HepG2 (cell line): Measurements from ENCODE around the gene MKX. TPM values are rescaled to one million over a fixed set of nuclear protein-coding genes. Genes with fewer than 3 reads are reported as not detected.
A peak's percentile ranks its signal among the peaks of the same experiment; 100 is the strongest.

Experiments used
- ATAC-seq: fragments of 200-7000 bp; cut with Tn5 transposase; 3 replicates; pipeline ENCODE4 v1.9.1; 2020; ENCODE audit warnings: mild to moderate bottlenecking, moderate library complexity
- BruUV-seq: library from RNA; stranded (reverse); fragments of 400-500 nt; replicated peaks from 2 replicates; lab custom pipeline; 2021; lab: Mats Ljungman, UMichigan
- CTCF ChIA-PET: fragments of 300-600 bp; formaldehyde crosslinking; extraction: SDS; loops from one replicate; lab custom pipeline; 2021; ENCODE audit warnings: low total read pairs, inconsistent platforms, low intra/inter-chr PET ratio; lab: Yijun Ruan, JAX
- POLR2A ChIA-PET: fragments of 350-600 bp; sonication (Branson Sonifier 250); formaldehyde crosslinking; loops from one replicate; lab custom pipeline; 2020; ENCODE audit warnings: antibody characterized with exemption, inconsistent platforms; lab: Yijun Ruan, JAX
- DNase-seq: peaks from one replicate; pipeline ENCODE4 v3.0.0-alpha.2; 2015; ENCODE audit warnings: low spot score
- FAIRE-seq: peaks from 3 replicates; lab custom pipeline; 2011; peaks lifted over from hg19 to GRCh38; lab: Jason Lieb, UNC
- H2AFZ ChIP-seq: one replicate; pipeline ENCODE4 v1.6.1; 2011; ENCODE audit warnings: low read length, inconsistent platforms
- H3K27ac ChIP-seq: fragments of 300-600 bp; 3 replicates; pipeline ENCODE4 v1.8.0; 2011; ENCODE audit warnings: mixed run types, mild to moderate bottlenecking, mixed read lengths, low read length, inconsistent platforms; ENCODE audit not compliant: insufficient read depth; ENCODE audit errors: extremely low read length
- H3K27me3 ChIP-seq, 2 experiments: fragments of 200-600 bp in 1 of 2; 2 replicates in 1 of 2; 3 replicates in 1 of 2; pipeline versions ENCODE4 v1.6.0 to v1.8.0; 2011; ENCODE audit warnings: low read length in 2 of 2, mild to moderate bottlenecking in 2 of 2, moderate library complexity in 2 of 2, inconsistent platforms in 1 of 2; ENCODE audit not compliant: insufficient read depth in 2 of 2, control insufficient read depth in 1 of 2
- H3K36me3 ChIP-seq, 2 experiments: fragments of 200-600 bp in 1 of 2; replicated peaks in 1 of 2; 2 replicates in 1 of 2; 3 replicates in 1 of 2; pipeline versions ENCODE4 v1.5.1 to v1.8.0; 2011; ENCODE audit warnings: low read length in 2 of 2, inconsistent platforms in 1 of 2; ENCODE audit not compliant: insufficient read depth in 2 of 2, control insufficient read depth in 1 of 2
- H3K4me1 ChIP-seq: 2 replicates; pipeline ENCODE4 v1.5.1; 2012; ENCODE audit warnings: low read length, inconsistent platforms; ENCODE audit not compliant: insufficient read depth
- H3K4me2 ChIP-seq: 2 replicates; pipeline ENCODE4 v1.6.0; 2011; ENCODE audit warnings: low read depth, low read length, inconsistent platforms
- H3K4me3 ChIP-seq, 3 experiments: fragments of 200-600 bp in 1 of 3; sonication (generic), shearing (Covaris generic) in 1 of 3; replicated peaks in 1 of 3; 2 replicates each; pipeline ENCODE4 v1.5.1; 2011 to 2016; ENCODE audit warnings: low read length in 3 of 3, inconsistent platforms in 2 of 3, low read depth in 2 of 3, mild to moderate bottlenecking in 2 of 3, control low read depth in 1 of 3, mixed read lengths in 1 of 3; ENCODE audit not compliant: insufficient read depth in 1 of 3
- H3K79me2 ChIP-seq: one replicate; pipeline ENCODE4 v1.6.1; 2011; ENCODE audit warnings: low read length, inconsistent platforms; ENCODE audit not compliant: insufficient read depth
- H3K9ac ChIP-seq: 2 replicates; pipeline ENCODE4 v1.6.0; 2011; ENCODE audit warnings: mild to moderate bottlenecking, low read depth, low read length, inconsistent platforms; ENCODE audit not compliant: insufficient read depth
- H3K9me3 ChIP-seq: 2 replicates; pipeline ENCODE4 v1.5.1; 2012; ENCODE audit warnings: mild to moderate bottlenecking, low read length
- H4K20me1 ChIP-seq: 2 replicates; pipeline ENCODE4 v1.6.0; 2011; ENCODE audit warnings: inconsistent platforms, mild to moderate bottlenecking, low read length, moderate library complexity; ENCODE audit not compliant: insufficient read depth
- ARID2 ChIP-seq: sonication (generic); formaldehyde crosslinking; IDR thresholded peaks from 2 replicates; pipeline ENCODE4 v1.8.1; 2022; ENCODE audit warnings: mild to moderate bottlenecking, missing genetic modification reagents, borderline replicate concordance
- ATF7-NPFF ChIP-seq: sonication (generic); formaldehyde crosslinking; IDR thresholded peaks from 2 replicates; pipeline ENCODE4 v1.8.1; 2023; ENCODE audit warnings: mild to moderate bottlenecking, low read depth, missing genetic modification reagents, moderate library complexity
- ERF ChIP-seq: IDR thresholded peaks from 2 replicates; pipeline ENCODE4 v1.6.1; 2018; ENCODE audit warnings: missing biosample characterization, missing genetic modification reagents
- ETS1 ChIP-seq: sonication (generic); formaldehyde crosslinking; IDR thresholded peaks from 2 replicates; pipeline ENCODE4 v1.4.0; 2020; ENCODE audit warnings: missing genetic modification reagents
- IRX3 ChIP-seq: sonication (generic); formaldehyde crosslinking; IDR thresholded peaks from 2 replicates; pipeline ENCODE4 v1.8.1; 2023; ENCODE audit warnings: mild to moderate bottlenecking, low read depth, missing genetic modification reagents, borderline replicate concordance
- MIER3 ChIP-seq: IDR thresholded peaks from 2 replicates; pipeline ENCODE4 v1.6.1; 2016; ENCODE audit warnings: missing compliant biosample characterization, borderline replicate concordance
- MXD1 ChIP-seq: sonication (generic); formaldehyde crosslinking; IDR thresholded peaks from 2 replicates; pipeline ENCODE4 v1.4.0; 2020; ENCODE audit warnings: mild to moderate bottlenecking, missing genetic modification reagents
- NR2F1 ChIP-seq, 2 experiments: fragments of 450-650 bp in 1 of 2; formaldehyde crosslinking in 1 of 2; IDR thresholded peaks; 2 replicates each; pipeline versions ENCODE4 v1.5.0 to v1.6.1; 2016 to 2020; ENCODE audit warnings: mild to moderate bottlenecking in 1 of 2, missing compliant biosample characterization in 1 of 2, missing genetic modification reagents in 1 of 2, moderate library complexity in 1 of 2
- POLR2A ChIP-seq, 2 experiments: IDR thresholded peaks; 2 replicates each; pipeline ENCODE4 v1.6.1; 2011; ENCODE audit warnings: low read depth in 2 of 2, low read length in 2 of 2, mild to moderate bottlenecking in 1 of 2, moderate library complexity in 1 of 2; ENCODE audit not compliant: insufficient read depth in 1 of 2
- SRSF9 ChIP-seq: fragments of 200-400 bp; formaldehyde crosslinking; IDR thresholded peaks from 2 replicates; pipeline ENCODE4 v1.6.1; 2018; ENCODE audit warnings: borderline replicate concordance, mild to moderate bottlenecking, low read depth, low read length; ENCODE audit not compliant: insufficient read depth, poor library complexity, severe bottlenecking
- TBX2 ChIP-seq: sonication (generic); formaldehyde crosslinking; IDR thresholded peaks from 2 replicates; pipeline ENCODE4 v1.5.0; 2020; ENCODE audit warnings: missing genetic modification reagents, mild to moderate bottlenecking, borderline replicate concordance
- TBX3 ChIP-seq: fragments of 450-650 bp; IDR thresholded peaks from 2 replicates; pipeline ENCODE4 v1.6.1; 2017; ENCODE audit warnings: antibody characterized with exemption, mild to moderate bottlenecking, inconsistent platforms, borderline replicate concordance
- XRCC5 ChIP-seq: fragments of 200-400 bp; formaldehyde crosslinking; optimal IDR thresholded peaks from 2 replicates; pipeline ENCODE3; 2017; ENCODE audit warnings: mild to moderate bottlenecking, low read length
- ZBTB8A ChIP-seq: sonication (generic); formaldehyde crosslinking; IDR thresholded peaks from 2 replicates; pipeline ENCODE4 v1.4.0; 2020; ENCODE audit warnings: mild to moderate bottlenecking, low read depth, missing genetic modification reagents, borderline replicate concordance
- ZNF333 ChIP-seq: sonication (generic); formaldehyde crosslinking; IDR thresholded peaks from 2 replicates; pipeline ENCODE4 v1.4.0; 2020; ENCODE audit warnings: mild to moderate bottlenecking, missing genetic modification reagents, borderline replicate concordance
- ZNF335 ChIP-seq: sonication (generic); formaldehyde crosslinking; IDR thresholded peaks from 2 replicates; pipeline ENCODE4 v1.4.0; 2020; ENCODE audit warnings: missing genetic modification reagents
- ZNF547 ChIP-seq: sonication (generic); formaldehyde crosslinking; IDR thresholded peaks from 2 replicates; pipeline ENCODE4 v1.5.1; 2020; ENCODE audit warnings: mild to moderate bottlenecking, missing genetic modification reagents
- ZNF564 ChIP-seq: sonication (generic); formaldehyde crosslinking; IDR thresholded peaks from 2 replicates; pipeline ENCODE4 v1.8.1; 2023; ENCODE audit warnings: mild to moderate bottlenecking, missing genetic modification reagents
- ZNF703 ChIP-seq: sonication (generic); formaldehyde crosslinking; IDR thresholded peaks from 2 replicates; pipeline ENCODE4 v1.5.1; 2020; ENCODE audit warnings: missing genetic modification reagents, mild to moderate bottlenecking, moderate library complexity, borderline replicate concordance
- ZSCAN21 ChIP-seq: sonication (generic); formaldehyde crosslinking; IDR thresholded peaks from 2 replicates; pipeline ENCODE4 v1.8.0; 2022; ENCODE audit warnings: mild to moderate bottlenecking, missing genetic modification reagents, moderate library complexity, borderline replicate concordance
- WGBS: methylation state at CpG from one replicate; pipeline ENCODE4 v1.1.6; 2017; ENCODE audit warnings: low lambda C conversion rate; 5-methylcytosine and 5-hydroxymethylcytosine counted together
- in situ Hi-C: cut with HindIII; loops from 2 replicates; pipeline ENCODE4 v1.10.0; 2017; ENCODE audit warnings: low pct_unique_long_range_greater_than_20kb; ENCODE audit not compliant: extremely low pct_ligation_motif_present
- intact Hi-C: fragments of 100-400 bp; cut with micrococcal nuclease; formaldehyde crosslinking; loops from one replicate; pipeline ENCODE4 v1.10.0; 2022; ENCODE audit not compliant: unreplicated experiment
- polyA plus RNA-seq, 8 experiments: library from polyadenylated mRNA; depleted of rRNA in 3 of 8; stranded (reverse) in 7 of 8; unstranded in 1 of 8; fragments of >200 nt; fragmentation: Illumina TruSeq in 4 of 8; extraction: Trizol in 4 of 8; gene quantifications; 2 replicates each; pipeline versions ENCODE4 v1.2.1 to v1.2.3, GENCODE V29; 2011 to 2016; ENCODE audit warnings: low read depth in 4 of 8, missing spikeins in 1 of 8, mixed read lengths in 1 of 8; ENCODE audit not compliant: insufficient read depth in 1 of 8
- total RNA-seq, 5 experiments: library from RNA; depleted of rRNA; stranded (reverse); fragments of >200 nt; fragmentation: Illumina TruSeq; extraction: Trizol; gene quantifications; 2 replicates each; pipeline ENCODE4 v1.2.3, GENCODE V29; 2016; ENCODE audit warnings: low read depth in 1 of 5
- TF ChIP-seq, protein P1 (sequence below): sonication (generic); formaldehyde crosslinking; IDR thresholded peaks from 2 replicates; pipeline ENCODE4 v1.4.0; 2020; ENCODE audit warnings: mild to moderate bottlenecking, missing genetic modification reagents

MKX gene
- total and polyA plus RNA-seq, 2 of the 13 experiments (the other 11 are each of a cell fraction or from before 2014, with no cell fraction given), result not detected

DNA sequence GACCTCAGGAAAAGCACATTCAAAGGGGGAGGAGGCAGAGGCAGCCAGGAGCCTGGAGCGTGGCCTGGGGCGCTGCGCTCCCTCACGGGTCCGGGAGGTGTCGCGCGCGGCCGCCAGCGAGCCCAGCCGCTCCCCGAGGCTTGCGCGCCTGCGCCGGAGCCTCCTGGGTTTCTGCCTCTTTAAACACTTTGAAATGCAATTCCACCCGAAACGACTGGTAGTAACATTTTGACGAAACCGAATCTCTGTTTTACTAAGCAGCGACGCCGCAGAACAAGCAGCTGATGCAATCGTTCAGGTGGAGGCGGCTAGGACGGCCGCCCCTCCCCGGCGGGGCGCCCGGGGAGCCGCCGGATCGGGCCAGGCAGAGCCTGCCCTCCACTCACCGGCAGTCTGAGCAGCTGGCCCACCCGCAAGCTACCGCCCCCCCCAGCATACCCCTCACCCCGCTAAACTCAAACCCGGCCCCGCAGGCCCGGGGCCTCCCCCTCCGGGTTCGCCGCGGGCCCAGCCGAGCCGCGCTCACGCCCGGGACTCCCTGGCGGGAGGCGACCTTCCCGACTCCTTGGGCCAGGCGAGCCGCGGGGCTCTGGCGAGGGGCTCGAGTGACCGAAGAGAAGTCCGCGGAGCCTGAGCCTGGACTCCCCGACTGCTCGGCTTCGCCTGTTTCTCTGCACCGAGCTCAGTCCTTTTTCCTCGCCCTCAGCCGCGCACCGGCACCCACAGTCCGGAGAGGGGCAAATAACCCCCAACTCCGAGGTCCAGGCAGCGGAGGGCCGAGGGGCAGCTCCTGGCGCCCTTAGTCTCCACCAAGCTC, 3.2 kb downstream of the MKX start:
- Histone ChIP-seq H3K79me2 (no peaks in the 10 kb centered on the region), H3K27ac (no peak overlapping the region), H4K20me1 (no peaks in the 10 kb centered on the region), H3K4me3 (peak overlapping the region; percentile 61 to 79 (median 75)), H3K36me3 (no peaks in the 10 kb centered on the region), H3K9me3 (no peaks in the 10 kb centered on the region), H2AFZ (peak overlapping the region; percentile 81), H3K4me2 (peak overlapping the region; percentile 82), H3K4me1 (peaks cover 20% of the 10 kb centered on the region), H3K27me3 (peaks cover 8 to 36% of the 10 kb centered on the region in 2 experiments), H3K9ac (peak overlapping the region; percentile 36; the same call in 1 of the 2 replicates)
- BruUV-seq, result no TSS peak
- in situ Hi-C loops, result loop anchor here (5.0 to 25.0 kb wide), 2 partner anchors 435 to 645 kb away; no protein-coding TSS in a partner anchor
- ChIA-PET POLR2A (no interaction called here), CTCF (interaction anchor here (0.6 to 1.6 kb wide), 4 partner anchors 52 to 639 kb away, joined by 3 to 14 read pairs (median 6); no protein-coding TSS in a partner anchor)
- peak; percentile 41 for DNase-seq
- intact Hi-C loops, result loop anchor here (1.0 to 5.0 kb wide), 4 partner anchors 437 to 639 kb away; partner anchors contain the start of gene MPP7
- WGBS, result no CpG with 5 or more reads among the region's 75 CpGs
- FAIRE-seq, result no peak
- ATAC-seq, result peak; percentile 93
- TF ChIP-seq ZNF564 (CRISPR knock-in tag), result no peak
- no peak for TF ChIP-seq ETS1
- no peak for TF ChIP-seq ATF7-NPFF (CRISPR knock-in tag)
- no peak for TF ChIP-seq SRSF9
- TF ChIP-seq ZNF703 (CRISPR knock-in tag), result 0 out of 2 replicates have a peak, but pooled peaks have one; percentile 34
- peak; percentile 28; the same call in 1 of the 2 replicates for TF ChIP-seq TBX2
- 0 out of 2 replicates have a peak, but pooled peaks have one; percentile 17 for TF ChIP-seq ERF (CRISPR knock-in tag)
- TF ChIP-seq TBX3, result no peak
- no peak for TF ChIP-seq IRX3 (CRISPR knock-in tag)
- TF ChIP-seq MIER3 (CRISPR knock-in tag), result no peak
- TF ChIP-seq ZNF547 (CRISPR knock-in tag), result no peak
- TF ChIP-seq POLR2A (IDR thresholded peaks at IDR 0.05; ENCODE audit: insufficient read depth in 1 of 2, low read depth in 2 of 2, low read length in 2 of 2), result no peak
- TF ChIP-seq, protein P1, sequence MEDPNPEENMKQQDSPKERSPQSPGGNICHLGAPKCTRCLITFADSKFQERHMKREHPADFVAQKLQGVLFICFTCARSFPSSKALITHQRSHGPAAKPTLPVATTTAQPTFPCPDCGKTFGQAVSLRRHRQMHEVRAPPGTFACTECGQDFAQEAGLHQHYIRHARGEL (CRISPR knock-in tag), result no peak
- no peak for TF ChIP-seq ZBTB8A (CRISPR knock-in tag)
- no peak for TF ChIP-seq NR2F1 (CRISPR knock-in tag; IDR thresholded peaks at IDR 0.05)
- TF ChIP-seq XRCC5, result peak; percentile 44
- TF ChIP-seq ZNF333, result 0 out of 2 replicates have a peak, but pooled peaks have one; percentile 38
- TF ChIP-seq ZSCAN21 (CRISPR knock-in tag), result no peak
- no peak for TF ChIP-seq ARID2 (CRISPR knock-in tag)
- no peak for TF ChIP-seq ZNF335
- TF ChIP-seq MXD1 (CRISPR knock-in tag), result no peak
